ENCODE data around the gene SH3GLB2. TPM values are rescaled to one million over a fixed set of nuclear protein-coding genes. Genes with fewer than 3 reads are reported as not detected.

SH3GLB2 gene
- 71.7 and 76.1 TPM in 2 replicates for total RNA-seq
- long read RNA-seq: 0 reads

DNA sequence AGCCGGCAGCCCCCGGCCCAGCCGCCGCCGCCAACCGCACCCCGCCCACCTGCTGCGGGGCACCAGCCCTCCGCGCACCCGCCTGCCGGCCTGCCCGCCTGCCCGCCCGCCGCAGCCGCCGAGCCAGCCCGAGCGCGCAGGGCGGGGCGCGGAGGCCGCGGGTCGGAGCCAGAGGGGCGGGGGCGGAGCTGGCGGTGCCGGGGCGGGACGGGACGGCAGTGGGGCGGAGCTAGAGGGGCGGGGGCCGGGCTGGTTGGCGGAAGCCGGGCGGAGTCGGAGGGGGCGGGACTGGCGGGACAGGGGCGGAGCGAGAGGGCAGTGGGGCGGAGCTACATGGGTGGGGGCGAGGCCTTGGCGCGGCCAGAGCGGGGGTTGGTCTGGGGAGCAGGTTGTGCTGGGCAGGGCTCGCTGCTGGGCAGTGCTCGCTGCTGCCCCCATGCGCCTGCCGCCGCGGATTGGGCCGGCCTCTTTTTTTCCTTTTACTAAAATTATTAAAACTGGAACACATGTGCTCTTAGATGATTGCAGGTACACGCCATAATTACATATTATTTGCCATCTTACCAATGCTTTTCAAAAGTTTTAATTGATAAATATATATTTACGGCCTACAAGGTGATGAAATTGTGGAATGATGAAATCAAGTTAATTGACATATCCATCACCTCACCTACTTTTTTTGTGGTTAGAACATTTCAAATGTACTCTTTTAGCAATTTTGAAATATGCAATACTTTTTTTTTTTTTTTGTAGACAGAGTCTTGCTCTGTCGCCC lies at the start of gene SH3GLB2:
Gene SH3GLB2 (minus strand): TSS at position 140 of the 775 bp plus-strand sequence. CDS start 177 bp downstream, outside the sequence.
- DNase-seq (ENCODE audit: low read depth, low spot score): peak; percentile 98
- TF ChIP-seq, protein P1, sequence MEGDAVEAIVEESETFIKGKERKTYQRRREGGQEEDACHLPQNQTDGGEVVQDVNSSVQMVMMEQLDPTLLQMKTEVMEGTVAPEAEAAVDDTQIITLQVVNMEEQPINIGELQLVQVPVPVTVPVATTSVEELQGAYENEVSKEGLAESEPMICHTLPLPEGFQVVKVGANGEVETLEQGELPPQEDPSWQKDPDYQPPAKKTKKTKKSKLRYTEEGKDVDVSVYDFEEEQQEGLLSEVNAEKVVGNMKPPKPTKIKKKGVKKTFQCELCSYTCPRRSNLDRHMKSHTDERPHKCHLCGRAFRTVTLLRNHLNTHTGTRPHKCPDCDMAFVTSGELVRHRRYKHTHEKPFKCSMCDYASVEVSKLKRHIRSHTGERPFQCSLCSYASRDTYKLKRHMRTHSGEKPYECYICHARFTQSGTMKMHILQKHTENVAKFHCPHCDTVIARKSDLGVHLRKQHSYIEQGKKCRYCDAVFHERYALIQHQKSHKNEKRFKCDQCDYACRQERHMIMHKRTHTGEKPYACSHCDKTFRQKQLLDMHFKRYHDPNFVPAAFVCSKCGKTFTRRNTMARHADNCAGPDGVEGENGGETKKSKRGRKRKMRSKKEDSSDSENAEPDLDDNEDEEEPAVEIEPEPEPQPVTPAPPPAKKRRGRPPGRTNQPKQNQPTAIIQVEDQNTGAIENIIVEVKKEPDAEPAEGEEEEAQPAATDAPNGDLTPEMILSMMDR (conservative IDR thresholded peaks at IDR 0.05): peak; percentile 87
- peak within 1 kb of the TSS; percentile 87 for H3K4me3 Mint-ChIP-seq
- H3K27ac Mint-ChIP-seq (ENCODE audit: unreplicated experiment): no peak within 1 kb of the TSS
- H3K27me3 Mint-ChIP-seq (ENCODE audit: low read depth): no peaks in the 10 kb centered on the region
- peaks cover 30% of the 10 kb centered on the region for H3K4me1 Mint-ChIP-seq
- no peaks in the 10 kb centered on the region for H3K9me3 Mint-ChIP-seq
- no peaks in the 10 kb centered on the region for H3K36me3 Mint-ChIP-seq (ENCODE audit: low read depth)

DNA sequence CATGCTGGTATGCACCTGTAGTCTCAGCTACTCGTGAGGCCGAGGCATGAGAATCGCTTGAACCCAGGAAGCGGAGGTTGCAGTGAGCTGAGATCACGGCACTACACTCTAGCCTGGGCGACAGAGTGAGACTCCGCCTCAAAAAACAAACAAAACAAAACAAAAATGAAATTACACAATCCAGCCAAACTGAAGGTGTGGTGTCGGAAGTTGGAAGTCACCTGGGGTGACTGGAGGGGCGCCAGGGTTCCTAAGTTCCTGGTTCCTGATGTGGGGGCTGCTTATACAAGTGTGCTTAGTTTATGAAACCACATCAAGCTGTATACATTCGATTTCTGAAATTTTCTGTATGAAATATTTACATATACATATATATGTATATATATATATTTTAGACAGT lies 49.1 kb upstream of the SH3GLB2 start:
- H3K4me3 Mint-ChIP-seq: no peak overlapping the region

DNA sequence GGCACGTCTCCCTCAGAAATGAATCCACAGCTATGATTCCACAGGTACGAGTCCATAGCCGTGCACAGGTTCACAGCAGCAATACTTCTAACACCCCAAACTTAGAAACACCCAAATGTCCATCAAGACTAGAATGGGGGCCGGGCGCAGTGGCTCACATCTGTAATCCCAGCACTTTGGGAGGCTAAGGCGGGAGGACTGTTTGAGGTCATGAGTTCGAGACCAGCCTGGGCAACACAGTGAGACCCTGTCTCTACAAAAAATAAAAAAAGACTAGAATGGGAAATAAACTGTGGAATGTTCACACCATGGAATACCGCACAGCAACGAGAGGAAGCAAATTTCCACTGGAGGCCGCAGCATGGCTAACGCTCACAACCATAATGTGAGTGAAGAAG lies 48.5 kb upstream of the SH3GLB2 start:
- H3K4me3 Mint-ChIP-seq: peak overlapping the region; percentile 58
- H3K27ac Mint-ChIP-seq (ENCODE audit: unreplicated experiment): no peak overlapping the region
- H3K9me3 Mint-ChIP-seq: no peaks in the 10 kb centered on the region
- H3K36me3 Mint-ChIP-seq (ENCODE audit: low read depth): no peaks in the 10 kb centered on the region
- TF ChIP-seq, protein P1 (conservative IDR thresholded peaks at IDR 0.05): no peak
- DNase-seq (ENCODE audit: low read depth, low spot score): no peak
- H3K4me1 Mint-ChIP-seq: peaks cover 28% of the 10 kb centered on the region
- no peaks in the 10 kb centered on the region for H3K27me3 Mint-ChIP-seq (ENCODE audit: low read depth)

More for the DNA sequence above, 49.1 kb upstream of the SH3GLB2 start:
- Mint-ChIP-seq H3K27ac (ENCODE audit: unreplicated experiment) (no peak overlapping the region), H3K4me1 (peaks cover 31% of the 10 kb centered on the region), H3K36me3 (ENCODE audit: low read depth) (no peaks in the 10 kb centered on the region), H3K27me3 (ENCODE audit: low read depth) (no peaks in the 10 kb centered on the region), H3K9me3 (no peaks in the 10 kb centered on the region)
- TF ChIP-seq, protein P1 (conservative IDR thresholded peaks at IDR 0.05): no peak
- DNase-seq (ENCODE audit: low read depth, low spot score): no peak

DNA sequence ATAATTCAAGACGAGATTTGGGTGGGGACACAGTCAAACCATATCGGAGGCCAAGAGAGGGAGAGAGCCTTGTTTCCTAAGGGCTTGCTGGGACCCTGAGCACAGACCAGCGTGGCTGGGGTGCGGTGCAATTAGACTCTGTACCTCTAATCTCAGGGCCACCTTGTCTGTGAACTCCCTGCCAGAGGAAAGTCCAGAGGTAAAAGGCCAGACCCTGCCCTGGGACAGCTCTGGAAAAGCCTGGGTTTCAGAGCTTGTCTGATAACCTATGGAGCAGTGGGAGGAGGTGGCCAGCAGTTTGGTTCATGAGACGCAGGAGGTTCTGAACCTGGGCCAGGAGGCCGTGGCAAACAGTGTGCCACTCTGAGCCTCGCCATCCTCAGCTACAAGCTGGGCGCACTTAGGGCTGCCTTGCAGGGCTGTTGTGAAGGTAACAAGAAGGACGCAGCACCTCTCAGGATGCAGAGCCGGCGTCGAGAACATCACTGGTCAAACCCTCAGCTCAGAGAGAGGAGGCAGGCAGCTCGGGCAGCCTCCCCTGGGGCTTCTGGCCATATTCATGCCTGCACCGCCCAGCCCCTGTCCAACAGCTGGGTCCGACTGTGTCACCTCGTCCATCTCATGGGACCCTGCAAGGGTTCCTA lies 48.0 kb upstream of the SH3GLB2 start:
- no peak for DNase-seq (ENCODE audit: low read depth, low spot score)

DNA sequence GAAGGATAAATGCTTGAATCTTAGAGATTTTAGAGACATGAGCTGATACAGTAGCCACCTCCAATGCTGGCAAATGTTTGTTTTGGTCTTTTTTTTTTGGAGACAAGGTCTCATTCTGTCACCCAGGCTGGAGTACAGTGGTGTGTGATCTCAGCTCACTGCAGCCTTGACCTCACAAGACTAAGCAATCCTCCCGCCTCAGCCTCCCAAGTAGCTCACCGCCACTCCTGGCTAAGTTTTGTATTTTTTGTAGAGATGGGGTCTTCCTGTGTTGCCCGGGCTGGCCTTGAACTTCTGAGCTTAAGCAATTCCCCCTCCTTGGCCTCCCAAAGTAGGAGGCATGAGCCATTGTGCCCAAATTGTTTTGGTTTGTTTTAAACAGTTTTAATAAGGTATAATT lies 46.0 kb upstream of the SH3GLB2 start:
- no peak overlapping the region for H3K4me3 Mint-ChIP-seq
- peaks cover 11% of the 10 kb centered on the region for H3K4me1 Mint-ChIP-seq
- H3K27ac Mint-ChIP-seq (ENCODE audit: unreplicated experiment): no peak overlapping the region
- TF ChIP-seq, protein P1 (conservative IDR thresholded peaks at IDR 0.05): no peak
- DNase-seq (ENCODE audit: low read depth, low spot score): no peak
- H3K9me3 Mint-ChIP-seq: no peaks in the 10 kb centered on the region
- no peaks in the 10 kb centered on the region for H3K36me3 Mint-ChIP-seq (ENCODE audit: low read depth)
- H3K27me3 Mint-ChIP-seq (ENCODE audit: low read depth): no peaks in the 10 kb centered on the region

More for the DNA sequence above, 48.0 kb upstream of the SH3GLB2 start:
- H3K36me3 Mint-ChIP-seq (ENCODE audit: low read depth): no peaks in the 10 kb centered on the region
- TF ChIP-seq, protein P1 (conservative IDR thresholded peaks at IDR 0.05): no peak
- H3K4me1 Mint-ChIP-seq: peaks cover 28% of the 10 kb centered on the region
- H3K27me3 Mint-ChIP-seq (ENCODE audit: low read depth): no peaks in the 10 kb centered on the region
- peak overlapping the region; percentile 76 for H3K27ac Mint-ChIP-seq (ENCODE audit: unreplicated experiment)
- no peaks in the 10 kb centered on the region for H3K9me3 Mint-ChIP-seq
- H3K4me3 Mint-ChIP-seq: peak overlapping the region; percentile 58

Measured in neural crest cell (in vitro differentiated cells).